Esophagus muscularis mucosa (tissue), 4 donors: ENCODE measurements around the gene ABO. TPM values are rescaled to one million over a fixed set of nuclear protein-coding genes. Genes with fewer than 3 reads are reported as not detected.

ENCODE experiments used
- DNase-seq: peaks from one replicate; pipeline ENCODE4 v3.0.0-alpha.2; 2017; ENCODE audit errors: extremely low spot score
- H3K27ac ChIP-seq, 4 donors: fragments of 200-600 bp; sonication (generic); replicated peaks in 1 of 4; 1 replicate in 3 of 4; 2 replicates in 1 of 4; pipeline ENCODE4 v1.5.1; 2016 to 2019; ENCODE audit warnings: mild to moderate bottlenecking in 1 of 4
- H3K27me3 ChIP-seq, 4 donors: fragments of 200-600 bp; sonication (generic); one replicate each; pipeline versions ENCODE4 v1.5.1 to v1.6.0; 2016 to 2019
- H3K36me3 ChIP-seq, 4 donors: fragments of 200-600 bp; sonication (generic); one replicate each; pipeline ENCODE4 v1.5.1; 2016 to 2019
- H3K4me1 ChIP-seq, 4 donors: fragments of 200-600 bp; sonication (generic); one replicate each; pipeline ENCODE4 v1.5.1; 2016 to 2019
- H3K4me3 ChIP-seq, 4 donors: fragments of 200-600 bp; sonication (generic); 1 replicate in 2 of 4; 2 replicates in 2 of 4; pipeline ENCODE4 v1.5.1; 2016 to 2019; ENCODE audit warnings: mild to moderate bottlenecking in 4 of 4, moderate library complexity in 1 of 4
- H3K9me3 ChIP-seq, 4 donors: fragments of 200-600 bp; sonication (generic); 1 replicate in 3 of 4; 2 replicates in 1 of 4; pipeline ENCODE4 v1.5.1; 2016 to 2019
- CTCF ChIP-seq, 3 experiments: fragments of 200-600 bp in 2 of 3; fragments of 450-650 bp in 1 of 3; sonication (generic) in 2 of 3; IDR thresholded peaks; one replicate each; pipeline ENCODE4 v1.5.1; 2017 to 2019; ENCODE audit warnings: antibody characterized with exemption in 3 of 3, mild to moderate bottlenecking in 2 of 3, moderate library complexity in 1 of 3
- EP300 ChIP-seq: sonication (generic); formaldehyde crosslinking; IDR thresholded peaks from one replicate; pipeline ENCODE4 v1.6.1; 2017; ENCODE audit warnings: antibody characterized with exemption
- POLR2A ChIP-seq: fragments of 450-650 bp; IDR thresholded peaks from one replicate; pipeline ENCODE4 v1.6.1; 2017; ENCODE audit warnings: antibody characterized with exemption, moderate library complexity, mild to moderate bottlenecking, low read depth
- POLR2AphosphoS5 ChIP-seq, 2 donors: sonication (generic); formaldehyde crosslinking; IDR thresholded peaks; one replicate each; pipeline ENCODE4 v1.6.1; 2017; ENCODE audit warnings: antibody characterized with exemption in 2 of 2
- WGBS: methylation state at CpG from one replicate; pipeline ENCODE4 v1.1.5; 2018; 5-methylcytosine and 5-hydroxymethylcytosine counted together
- intact Hi-C: fragments of 100-400 bp; cut with DNase I; formaldehyde crosslinking; loops from one replicate; pipeline ENCODE4 v1.15.1; 2023
- total RNA-seq, 4 donors: library from RNA; depleted of rRNA; stranded (reverse); fragments of >200 nt; gene quantifications; one replicate each; pipeline versions ENCODE4 v1.1.0 to v1.2.1, GENCODE V29; 2016

ABO gene
- total RNA-seq, 4 donors from 2014 or later = 0.33 to 3.8 (median 1.2) TPM

GRCh38 chr9:133257465-133257956 is 17.5 kb downstream of the ABO start:
- 72% methylated on average over 13 of the region's 13 CpGs for WGBS
- intact Hi-C loops = no loop called here
- TF ChIP-seq EP300 (no peak), POLR2AphosphoS5 (IDR thresholded peaks at IDR 0.05) (peak; percentile 8 to 45)
- H3K9me3 ChIP-seq = peaks cover 0 to 7% (median 0%) of the 10 kb centered on the region in 4 donors
- no peak for DNase-seq
- H3K4me3 ChIP-seq = no peak overlapping the region
- peaks cover 0 to 4% (median 0%) of the 10 kb centered on the region in 4 donors for H3K36me3 ChIP-seq
- peaks cover 0 to 20% (median 0%) of the 10 kb centered on the region in 4 donors for H3K27me3 ChIP-seq
- H3K4me1 ChIP-seq = peaks cover 0 to 27% (median 0%) of the 10 kb centered on the region in 4 donors
- H3K27ac ChIP-seq = no peak overlapping the region

- H3K9me3 ChIP-seq = peaks cover 0 to 7% (median 0%) of the 10 kb centered on the region in 4 donors
- H3K4me3 ChIP-seq = no peak overlapping the region
- peaks cover 0 to 28% (median 0%) of the 10 kb centered on the region in 4 donors for H3K4me1 ChIP-seq
- peaks cover 0 to 24% (median 0%) of the 10 kb centered on the region in 4 donors for H3K27me3 ChIP-seq
- peaks cover 0 to 4% (median 0%) of the 10 kb centered on the region in 4 donors for H3K36me3 ChIP-seq
- intact Hi-C loops = no loop called here
- DNase-seq = no peak
- peak overlapping the region in 1 of 4 donors; percentile 55 for H3K27ac ChIP-seq
- 84% methylated on average over 10 of the region's 10 CpGs for whole genome bisulfite sequencing
- TF ChIP-seq CTCF (IDR thresholded peaks at IDR 0.05) (no peak), POLR2AphosphoS5 (IDR thresholded peaks at IDR 0.05) (no peak), POLR2A (no peak), EP300 (no peak)
These were observed 18.3 kb downstream of the ABO start for GRCh38 chr9:133256686-133257091.

- Histone ChIP-seq H3K9me3 (peaks cover 0 to 7% (median 0%) of the 10 kb centered on the region in 4 donors), H3K36me3 (peaks cover 0 to 4% (median 0%) of the 10 kb centered on the region in 4 donors), H3K4me1 (peaks cover 0 to 30% (median 0%) of the 10 kb centered on the region in 4 donors), H3K27ac (peak overlapping the region in 1 of 4 donors; percentile 34), H3K27me3 (peaks cover 0 to 24% (median 0%) of the 10 kb centered on the region in 4 donors), H3K4me3 (no peak overlapping the region)
- WGBS = 91% methylated on average over 24 of the region's 30 CpGs
- DNase-seq = no peak
- TF ChIP-seq POLR2A (no peak), EP300 (no peak), POLR2AphosphoS5 (IDR thresholded peaks at IDR 0.05) (no peak), CTCF (IDR thresholded peaks at IDR 0.05) (no peak)
- intact Hi-C loops = no loop called here
These were observed 18.9 kb downstream of the ABO start for GRCh38 chr9:133256136-133256461.

- H3K27ac ChIP-seq = no peak overlapping the region
- intact Hi-C loops = no loop called here
These were observed 19.4 kb downstream of the ABO start for GRCh38 chr9:133255371-133256135.

More at GRCh38 chr9:133255371-133256135, 19.4 kb downstream of the ABO start:
- Histone ChIP-seq H3K4me3 (no peak overlapping the region), H3K27me3 (peaks cover 0 to 29% (median 0%) of the 10 kb centered on the region in 4 donors), H3K36me3 (peaks cover 0 to 4% (median 0%) of the 10 kb centered on the region in 4 donors), H3K9me3 (peaks cover 0 to 7% (median 0%) of the 10 kb centered on the region in 4 donors), H3K4me1 (peaks cover 0 to 30% (median 0%) of the 10 kb centered on the region in 4 donors)
- TF ChIP-seq EP300 (no peak), POLR2A (no peak), POLR2AphosphoS5 (IDR thresholded peaks at IDR 0.05) (no peak), CTCF (IDR thresholded peaks at IDR 0.05) (no peak)
- WGBS = 75% methylated on average over 12 of the region's 42 CpGs
- no peak for DNase-seq
